Globus pallidus (tissue), 1 donor: ENCODE results near the gene NOP56.
A peak's percentile ranks its signal among the peaks of the same experiment; 100 is the strongest.
"Not testable (repeated sequence)": the region's sequence is repeated elsewhere in the genome, so short reads cannot be mapped to it uniquely, and the experiment has no call there.

ENCODE experiments used
- DNase-seq: peaks from one replicate; pipeline ENCODE4 v3.0.0-alpha.2; 2015; ENCODE audit warnings: low spot score

Gene NOP56

DNA sequence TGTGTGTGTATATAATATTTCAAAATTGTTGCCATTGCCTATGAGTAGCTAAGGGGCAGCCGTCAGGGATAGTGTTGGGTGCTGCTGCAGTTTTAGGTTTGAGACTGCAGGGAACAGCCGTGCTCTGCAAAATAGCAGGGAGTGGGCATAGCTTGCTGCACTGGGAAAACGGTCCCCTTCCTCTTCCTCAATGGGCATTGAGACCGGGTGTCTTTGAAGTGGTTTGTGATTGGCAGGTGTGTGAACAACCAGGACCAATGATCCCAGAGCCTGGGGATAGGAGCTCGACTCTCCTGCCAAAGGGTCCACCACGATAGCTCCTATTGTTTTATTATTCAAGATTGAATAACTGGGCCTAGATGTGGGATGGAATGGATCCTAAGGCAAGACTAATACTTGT, 35.1 kb downstream of the NOP56 start:
- no peak for DNase-seq

- DNase-seq = peak; percentile 51
These were observed 35.7 kb downstream of the NOP56 start for GRCh38 chr20:2688041-2688591.

DNA sequence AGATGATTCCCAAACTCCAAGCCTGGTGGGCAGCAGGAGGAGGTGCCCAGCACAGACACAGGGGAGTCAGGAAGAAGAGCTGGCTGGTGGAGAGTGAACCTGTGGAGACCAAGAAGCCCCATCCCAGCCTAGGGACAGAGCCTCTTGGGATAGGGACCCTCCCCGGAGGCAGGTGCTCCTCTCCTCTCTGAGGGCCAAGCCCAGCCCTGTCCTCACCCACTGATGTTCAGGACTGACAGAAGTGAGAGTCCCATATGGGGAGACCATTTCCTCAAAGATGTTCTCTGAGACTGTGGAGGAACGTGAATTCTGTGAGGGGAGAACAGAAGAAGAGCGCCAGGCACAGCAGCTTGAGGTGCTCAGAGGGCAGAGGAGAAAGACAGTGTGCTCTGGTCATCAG, 37.8 kb downstream of the NOP56 start:
- no peak for DNase-seq

GRCh38 chr20:2690718-2691117, 38.3 kb downstream of the NOP56 start:
- no peak for DNase-seq

DNA sequence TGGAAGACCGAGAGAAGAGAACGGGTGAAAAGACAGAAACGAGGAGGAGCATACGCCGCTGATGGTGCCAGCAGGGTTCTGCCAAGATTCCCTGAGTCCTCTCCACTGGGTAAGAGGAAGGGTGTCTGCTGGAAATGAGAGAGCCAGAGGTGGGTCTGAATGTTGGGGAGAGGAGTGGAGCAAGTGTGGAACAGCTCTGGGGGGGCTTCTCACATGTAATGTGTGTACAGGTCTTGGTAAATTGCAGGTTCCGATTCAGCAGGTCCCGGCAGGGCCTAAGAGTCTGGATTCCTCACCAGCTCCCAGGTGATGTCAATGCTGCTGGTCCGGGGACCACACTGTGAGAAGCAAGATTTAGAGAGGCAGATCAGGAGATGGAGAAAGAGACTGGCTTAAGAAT, 38.7 kb downstream of the NOP56 start:
- DNase-seq = no peak

DNA sequence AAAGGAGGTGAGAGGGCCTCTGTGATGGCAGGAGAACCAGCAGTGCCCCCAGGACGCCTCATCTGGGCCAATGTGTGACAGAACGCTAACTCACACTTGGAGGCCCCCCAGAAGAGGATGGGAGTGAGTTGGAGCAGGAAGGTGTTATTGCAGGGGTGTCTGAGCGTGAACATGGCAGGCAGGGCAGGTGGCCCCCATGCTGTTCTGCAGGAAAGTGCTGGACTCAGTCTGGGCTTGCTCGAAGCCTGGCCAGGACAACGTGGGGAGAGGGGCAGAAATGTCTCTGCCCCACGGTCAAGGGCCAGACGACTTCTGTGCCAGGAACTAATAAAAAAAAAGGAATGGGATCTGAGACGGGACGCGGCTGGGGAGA, 39.2 kb downstream of the NOP56 start:
- peak; percentile 13 for DNase-seq

GRCh38 chr20:2692036-2692885, 39.8 kb downstream of the NOP56 start, which contains the start of gene EBF4:
Gene EBF4 (plus strand): TSS chr20:2692780. CDS start chr20:2693646, 866 bp downstream.
- DNase-seq = peak; percentile 53

- DNase-seq = no peak
These were observed 40.5 kb downstream of the NOP56 start for GRCh38 chr20:2692886-2693285.

GRCh38 chr20:2693286-2694007, 41.0 kb downstream of the NOP56 start:
- peak; percentile 66 for DNase-seq

DNA sequence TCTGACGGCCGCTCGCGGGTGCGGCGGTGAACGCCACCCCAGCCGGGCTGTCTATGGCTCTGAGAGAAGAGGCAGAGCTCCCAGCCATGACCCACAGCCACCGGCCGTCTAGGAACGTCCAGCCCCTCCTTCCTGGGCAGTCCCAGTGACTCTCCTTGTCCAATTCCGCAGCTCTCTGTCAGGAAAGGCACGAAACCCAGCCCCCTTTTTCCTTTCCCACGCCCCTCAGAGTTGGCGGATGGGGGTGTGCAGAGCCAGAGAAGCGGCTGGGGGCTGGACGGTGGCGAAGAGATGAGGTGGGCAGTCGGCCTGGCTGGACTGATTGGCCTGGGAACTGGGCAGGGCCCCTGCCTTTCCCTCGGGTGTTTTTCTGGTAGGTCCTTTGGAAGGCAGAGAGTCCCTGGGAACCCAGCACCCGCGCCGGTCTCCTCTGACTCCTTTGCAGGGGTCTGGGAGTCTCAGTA, 41.6 kb downstream of the NOP56 start:
- no peak for DNase-seq

- no peak for DNase-seq
These were observed 42.1 kb downstream of the NOP56 start for GRCh38 chr20:2694519-2694918.

- DNase-seq = no peak
These were observed 43.0 kb downstream of the NOP56 start for GRCh38 chr20:2695206-2695983.

DNA sequence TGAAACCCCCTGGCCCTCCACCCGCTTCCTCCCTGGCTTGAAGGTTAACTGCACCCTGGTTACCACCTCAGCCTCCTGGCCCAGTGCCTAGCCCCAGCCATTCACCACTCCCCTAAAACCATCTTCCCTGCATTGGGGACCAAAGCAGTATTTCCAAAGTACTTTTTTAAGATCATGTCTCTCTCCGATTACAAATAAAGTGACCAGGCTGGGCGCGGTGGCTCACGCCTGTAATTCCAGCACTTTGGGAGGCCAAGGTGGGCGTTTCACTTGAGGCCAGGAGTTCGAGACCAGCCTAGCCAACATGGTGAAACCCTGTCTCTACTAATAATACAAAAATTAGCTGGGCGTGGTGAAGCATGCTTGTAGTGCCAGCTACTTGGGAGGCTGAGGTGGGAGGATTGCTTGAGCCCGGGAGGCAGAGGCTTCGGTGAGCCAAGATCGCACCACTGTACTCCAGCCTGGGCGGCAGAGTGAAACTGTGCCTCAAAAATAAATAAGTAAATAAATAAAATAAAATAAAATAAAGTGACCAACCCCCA, 43.6 kb downstream of the NOP56 start:
- DNase-seq = not testable (repeated sequence)

- no peak for DNase-seq
These were observed 44.2 kb downstream of the NOP56 start for GRCh38 chr20:2696646-2697045.

GRCh38 chr20:2697768-2698167, 45.3 kb downstream of the NOP56 start:
- no peak for DNase-seq

DNA sequence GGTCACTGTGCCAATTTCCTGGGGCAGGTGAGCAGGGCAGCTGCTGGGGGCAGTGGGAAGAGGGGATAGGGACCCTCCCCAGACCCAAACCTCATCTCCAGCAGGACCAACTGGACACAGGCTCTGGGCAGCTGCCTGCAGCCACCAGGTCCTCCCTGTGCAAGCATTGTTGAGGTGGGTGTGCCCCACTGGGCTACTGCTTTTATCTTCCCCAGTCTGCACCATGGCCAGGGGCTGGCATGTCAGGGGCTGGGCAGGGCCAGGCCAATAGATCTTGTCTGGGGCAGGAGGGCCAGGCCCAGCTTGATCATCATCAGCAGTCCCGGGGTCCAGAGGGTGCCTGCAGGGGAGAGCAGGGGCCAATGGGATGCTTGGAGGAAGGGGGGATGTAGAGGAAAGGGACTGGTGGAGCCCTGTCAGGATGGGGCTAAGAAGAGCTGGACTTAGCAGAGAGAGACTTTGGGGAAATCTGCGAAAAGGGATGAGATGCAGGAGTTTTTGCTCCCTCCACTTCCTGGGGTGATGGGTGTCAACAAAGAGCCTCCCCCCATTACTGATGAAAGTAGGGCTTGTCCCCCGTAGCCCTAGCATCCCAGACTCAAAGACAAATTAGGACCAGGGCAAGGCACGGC, 45.9 kb downstream of the NOP56 start:
- DNase-seq = no peak

GRCh38 chr20:2698912-2699311, 46.5 kb downstream of the NOP56 start:
- DNase-seq = no peak

GRCh38 chr20:2699775-2700413, 47.5 kb downstream of the NOP56 start:
- DNase-seq = no peak

DNA sequence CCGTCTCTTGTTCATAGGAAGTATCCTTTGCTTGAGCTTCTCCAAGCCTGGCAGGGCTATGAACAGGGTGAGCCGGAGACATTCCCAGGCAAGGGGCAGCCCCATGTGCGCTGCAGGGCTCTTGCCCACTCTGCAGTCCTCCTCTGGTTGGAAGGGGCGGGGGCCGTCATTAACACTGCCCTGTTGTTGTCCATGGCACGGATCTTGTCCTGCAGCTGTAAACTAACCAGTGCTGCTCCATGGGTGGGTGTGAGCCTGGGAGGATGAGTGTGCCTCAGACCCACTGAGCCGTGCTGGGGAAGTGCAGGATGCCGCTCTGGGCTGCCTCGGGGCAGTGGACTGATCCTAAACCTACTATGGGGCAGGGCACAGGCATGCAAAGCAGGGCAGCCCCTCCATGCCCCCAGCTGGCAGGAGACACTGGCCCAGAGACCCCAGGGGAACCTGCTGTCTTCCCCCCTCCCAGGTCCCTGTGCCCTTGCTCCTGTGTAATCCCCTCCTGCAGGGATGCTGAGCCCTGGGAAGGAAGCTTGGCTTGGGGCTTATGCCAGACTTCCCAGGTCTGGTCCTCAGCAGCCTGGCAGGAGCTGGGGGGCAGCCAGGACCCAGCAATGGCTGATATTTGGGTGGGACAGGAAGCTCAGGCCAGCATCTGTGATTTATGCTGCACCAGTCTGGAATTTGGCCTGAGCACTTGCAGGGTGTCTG, 48.6 kb downstream of the NOP56 start:
- peak; percentile 63 for DNase-seq

DNA sequence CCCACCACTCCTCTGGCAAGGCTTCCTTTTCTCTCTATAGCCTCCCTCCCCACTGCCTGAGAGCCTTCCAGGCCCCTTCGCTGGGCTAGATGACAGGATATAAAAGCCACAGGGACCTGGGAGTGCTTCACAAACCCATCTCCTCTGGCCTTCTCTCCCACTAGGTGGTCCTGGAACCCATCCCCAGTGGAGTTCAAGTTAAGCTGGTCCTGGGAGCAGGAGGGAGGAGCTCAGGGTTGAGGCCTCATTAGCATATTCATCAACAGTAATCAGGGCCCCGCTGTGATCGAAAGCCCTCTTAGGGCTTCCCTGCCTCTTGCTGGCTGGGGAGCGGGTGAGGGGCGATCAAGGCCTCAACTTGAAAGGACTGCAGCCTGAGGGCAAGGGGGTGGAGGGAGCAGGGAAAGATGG, 49.2 kb downstream of the NOP56 start:
- DNase-seq = no peak
